Adrenal gland (tissue), 5 donors: ENCODE data around the gene ATF2.

ENCODE experiments used
- POLR2A ChIP-seq, 2 donors: fragments of 450-650 bp; IDR thresholded peaks; one replicate each; pipeline ENCODE4 v1.6.1; 2017; ENCODE audit warnings: antibody characterized with exemption in 2 of 2, mild to moderate bottlenecking in 2 of 2, moderate library complexity in 1 of 2
- TF ChIP-seq, protein P1 (sequence below), 6 experiments: fragments of 450-650 bp in 4 of 6; fragments of 200-600 bp in 2 of 6; sonication (generic) in 1 of 6; IDR thresholded peaks; 1 replicate in 5 of 6; 2 replicates in 1 of 6; pipeline versions ENCODE4 v1.5.1 to v1.8.0; 2016 to 2021; ENCODE audit warnings: antibody characterized with exemption in 6 of 6, mild to moderate bottlenecking in 2 of 6, moderate library complexity in 1 of 6
- donor health status: DM: no; HTN: no; CAD: no.

DNA sequence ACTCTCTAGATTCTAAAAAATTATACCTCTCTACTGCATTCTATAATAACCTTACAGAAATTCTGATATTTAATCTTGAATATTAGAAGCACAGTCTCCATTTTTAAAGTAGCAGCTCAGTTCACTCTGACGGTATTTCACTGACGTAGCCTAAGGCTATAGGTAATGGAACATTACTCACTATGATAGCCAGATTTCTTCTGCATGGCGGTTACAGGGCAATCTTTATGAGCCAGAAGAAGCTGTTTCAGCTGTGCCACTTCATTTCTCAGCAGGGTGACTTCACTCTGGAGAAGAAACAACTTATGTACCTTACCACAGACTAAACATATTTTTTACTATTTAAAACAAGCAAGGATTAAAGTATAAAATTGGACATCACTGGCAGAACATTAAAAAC, 87.5 kb downstream of the ATF2 start:
- TF ChIP-seq, protein P1, sequence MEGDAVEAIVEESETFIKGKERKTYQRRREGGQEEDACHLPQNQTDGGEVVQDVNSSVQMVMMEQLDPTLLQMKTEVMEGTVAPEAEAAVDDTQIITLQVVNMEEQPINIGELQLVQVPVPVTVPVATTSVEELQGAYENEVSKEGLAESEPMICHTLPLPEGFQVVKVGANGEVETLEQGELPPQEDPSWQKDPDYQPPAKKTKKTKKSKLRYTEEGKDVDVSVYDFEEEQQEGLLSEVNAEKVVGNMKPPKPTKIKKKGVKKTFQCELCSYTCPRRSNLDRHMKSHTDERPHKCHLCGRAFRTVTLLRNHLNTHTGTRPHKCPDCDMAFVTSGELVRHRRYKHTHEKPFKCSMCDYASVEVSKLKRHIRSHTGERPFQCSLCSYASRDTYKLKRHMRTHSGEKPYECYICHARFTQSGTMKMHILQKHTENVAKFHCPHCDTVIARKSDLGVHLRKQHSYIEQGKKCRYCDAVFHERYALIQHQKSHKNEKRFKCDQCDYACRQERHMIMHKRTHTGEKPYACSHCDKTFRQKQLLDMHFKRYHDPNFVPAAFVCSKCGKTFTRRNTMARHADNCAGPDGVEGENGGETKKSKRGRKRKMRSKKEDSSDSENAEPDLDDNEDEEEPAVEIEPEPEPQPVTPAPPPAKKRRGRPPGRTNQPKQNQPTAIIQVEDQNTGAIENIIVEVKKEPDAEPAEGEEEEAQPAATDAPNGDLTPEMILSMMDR (IDR thresholded peaks at IDR 0.05) = no peak
- TF ChIP-seq POLR2A (IDR thresholded peaks at IDR 0.05) = no peak
